Measurements from ENCODE around the gene SNAP91. TPM values are rescaled to one million over a fixed set of nuclear protein-coding genes. Genes with fewer than 3 reads are reported as not detected.

The SNAP91 gene
- total and polyA plus RNA-seq, 2 of the 8 experiments (the other 6 are each of a cell fraction or from before 2014, with no cell fraction given), result 1.3 to 1.5 TPM

DNA sequence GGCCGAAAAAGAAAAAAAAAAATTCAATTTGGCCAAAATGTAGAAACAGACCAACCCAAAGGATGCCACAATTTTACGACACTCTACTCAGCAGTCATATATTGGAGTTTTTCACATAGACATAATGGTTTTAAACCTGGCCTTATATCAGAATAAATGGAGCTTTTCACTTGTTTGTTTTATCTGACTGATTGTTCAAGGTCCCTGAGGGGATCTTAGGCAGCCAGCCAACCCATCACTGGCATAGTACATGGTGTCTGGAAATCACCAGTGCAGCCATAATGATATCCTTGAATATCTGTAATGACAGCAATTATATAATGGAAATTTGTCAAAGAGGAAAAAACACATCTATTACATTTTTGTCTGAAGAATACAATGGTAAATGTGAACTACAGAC lies 99.7 kb downstream of the SNAP91 start:
- ChIA-PET CTCF (ENCODE audit: partially characterized antibody) (interaction anchor here (1.0 to 1.2 kb wide), 2 partner anchors 17 to 84 kb away, joined by 3 to 4 read pairs; no protein-coding TSS in a partner anchor), POLR2A (ENCODE audit: partially characterized antibody) (no interaction called here)
- Histone ChIP-seq H3K4me2 (ENCODE audit: insufficient read depth in 1 of 2, low read depth in 2 of 2, low read length in 2 of 2) (no peak overlapping the region), H2BK15ac (ENCODE audit: low read length) (no peak overlapping the region), H3K4me3 (ENCODE audit: extremely low read depth in 1 of 4, insufficient read depth in 2 of 4, low read depth in 3 of 4, low read length in 4 of 4) (no peak overlapping the region), H3K36me3 (ENCODE audit: control insufficient read depth in 2 of 4, insufficient read depth in 4 of 4, low read length in 3 of 4) (no peaks in the 10 kb centered on the region), H4K8ac (ENCODE audit: extremely low read depth, insufficient read depth, low read length) (no peak overlapping the region), H4K91ac (replicated peaks; ENCODE audit: insufficient read length, low read length) (no peak overlapping the region), H2AK5ac (ENCODE audit: low read depth, low read length) (no peak overlapping the region), H3K79me2 (ENCODE audit: control insufficient read depth in 1 of 2, insufficient read depth in 2 of 2, low read length in 2 of 2) (no peaks in the 10 kb centered on the region), H2BK5ac (ENCODE audit: low read depth, low read length) (no peak overlapping the region), H3K18ac (ENCODE audit: extremely low read depth, low read length) (no peak overlapping the region), H2BK120ac (replicated peaks; ENCODE audit: low read depth, low read length) (no peak overlapping the region), H3K14ac (ENCODE audit: insufficient read length) (no peak overlapping the region), H3K23me2 (ENCODE audit: low read depth, low read length) (no peaks in the 10 kb centered on the region), H3K27me3 (replicated peaks in 1 of 4; ENCODE audit: control insufficient read depth in 3 of 4, extremely low read depth in 1 of 4, insufficient read depth in 3 of 4, low read length in 3 of 4) (no peaks in the 10 kb centered on the region), H3K79me1 (ENCODE audit: low read depth, low read length) (no peaks in the 10 kb centered on the region), H3K56ac (replicated peaks; ENCODE audit: insufficient read length, low read depth, low read length) (no peak overlapping the region), H4K20me1 (replicated peaks in 1 of 2; ENCODE audit: control insufficient read depth in 1 of 2, insufficient read depth in 2 of 2, low read length in 2 of 2) (no peaks in the 10 kb centered on the region), H3K23ac (ENCODE audit: insufficient read length) (no peak overlapping the region), H3K27ac (ENCODE audit: low read depth, low read length) (no peak overlapping the region), H3K4me1 (replicated peaks in 1 of 4; ENCODE audit: control insufficient read depth in 3 of 4, insufficient read depth in 4 of 4, low read length in 3 of 4) (no peaks in the 10 kb centered on the region), H2AFZ (ENCODE audit: low read length) (no peak overlapping the region), H2BK20ac (ENCODE audit: low read length) (no peak overlapping the region), H3K4ac (replicated peaks; ENCODE audit: insufficient read length, low read depth, low read length) (no peak overlapping the region), H3K9me3 (ENCODE audit: insufficient read depth in 2 of 2, low read depth in 1 of 2, low read length in 1 of 2) (no peaks in the 10 kb centered on the region), H4K5ac (ENCODE audit: insufficient read length, low read depth, low read length) (no peak overlapping the region), H3K9ac (replicated peaks in 1 of 4; ENCODE audit: extremely low read depth in 1 of 4, low read depth in 3 of 4, low read length in 3 of 4) (no peak overlapping the region), H2BK12ac (ENCODE audit: low read depth, low read length) (no peak overlapping the region)
- FAIRE-seq (no peak), DNase-seq (ENCODE audit: low read depth in 1 of 2, low spot score in 2 of 2) (no peak)
- TF ChIP-seq GABPA (IDR thresholded peaks at IDR 0.05; ENCODE audit: borderline replicate concordance, insufficient read depth, low read length) (no peak), YY1 (IDR thresholded peaks at IDR 0.05; ENCODE audit: low read depth, low read length) (no peak), EP300 (IDR thresholded peaks at IDR 0.05; ENCODE audit: borderline replicate concordance in 1 of 2, low read depth in 2 of 2, low read length in 2 of 2) (no peak), KDM5A (IDR thresholded peaks at IDR 0.05; ENCODE audit: low read length) (no peak)
- WGBS, 2 experiments (ENCODE audit: extremely low coverage in 1 of 2, insufficient coverage in 1 of 2, insufficient read length in 1 of 2, insufficient replicate concordance in 2 of 2, low coverage in 1 of 2, low lambda C conversion rate in 2 of 2, missing lambda C conversion rate in 1 of 2), result 89% methylated on average over 2 of the region's 2 CpGs; no CpG with 5 or more reads in 1 of the 2 experiments
